Duodenal mucosa (tissue), 2 donors: ENCODE results near the gene HOXC4.

Source experiments
- H3K27ac ChIP-seq: one replicate; pipeline ENCODE4 v1.7.0; 2013; ENCODE audit warnings: low read depth, low read length
- H3K27me3 ChIP-seq, 2 donors: one replicate each; pipeline ENCODE4 v1.7.0; 2013; ENCODE audit warnings: low read length in 2 of 2, control low read depth in 1 of 2; ENCODE audit not compliant: insufficient read depth in 2 of 2, control insufficient read depth in 1 of 2
- H3K36me3 ChIP-seq, 2 donors: one replicate each; pipeline ENCODE4 v1.7.0; 2013; ENCODE audit warnings: low read length in 2 of 2, control low read depth in 1 of 2; ENCODE audit not compliant: insufficient read depth in 2 of 2, control insufficient read depth in 1 of 2
- H3K4me1 ChIP-seq, 2 donors: one replicate each; pipeline ENCODE4 v1.7.0; 2013; ENCODE audit warnings: low read length in 2 of 2, control low read depth in 1 of 2; ENCODE audit not compliant: insufficient read depth in 2 of 2, control insufficient read depth in 1 of 2
- H3K4me3 ChIP-seq, 2 donors: one replicate each; pipeline ENCODE4 v1.7.0; 2013; ENCODE audit warnings: low read length in 2 of 2, low read depth in 1 of 2
- H3K9ac ChIP-seq, 2 donors: one replicate each; pipeline ENCODE4 v1.7.0; 2013; ENCODE audit warnings: low read length in 2 of 2, low read depth in 1 of 2
- H3K9me3 ChIP-seq, 2 donors: one replicate each; pipeline ENCODE4 v1.7.0; 2013; ENCODE audit warnings: low read length in 2 of 2, control low read depth in 1 of 2; ENCODE audit not compliant: control insufficient read depth in 1 of 2

HOXC4 gene

DNA sequence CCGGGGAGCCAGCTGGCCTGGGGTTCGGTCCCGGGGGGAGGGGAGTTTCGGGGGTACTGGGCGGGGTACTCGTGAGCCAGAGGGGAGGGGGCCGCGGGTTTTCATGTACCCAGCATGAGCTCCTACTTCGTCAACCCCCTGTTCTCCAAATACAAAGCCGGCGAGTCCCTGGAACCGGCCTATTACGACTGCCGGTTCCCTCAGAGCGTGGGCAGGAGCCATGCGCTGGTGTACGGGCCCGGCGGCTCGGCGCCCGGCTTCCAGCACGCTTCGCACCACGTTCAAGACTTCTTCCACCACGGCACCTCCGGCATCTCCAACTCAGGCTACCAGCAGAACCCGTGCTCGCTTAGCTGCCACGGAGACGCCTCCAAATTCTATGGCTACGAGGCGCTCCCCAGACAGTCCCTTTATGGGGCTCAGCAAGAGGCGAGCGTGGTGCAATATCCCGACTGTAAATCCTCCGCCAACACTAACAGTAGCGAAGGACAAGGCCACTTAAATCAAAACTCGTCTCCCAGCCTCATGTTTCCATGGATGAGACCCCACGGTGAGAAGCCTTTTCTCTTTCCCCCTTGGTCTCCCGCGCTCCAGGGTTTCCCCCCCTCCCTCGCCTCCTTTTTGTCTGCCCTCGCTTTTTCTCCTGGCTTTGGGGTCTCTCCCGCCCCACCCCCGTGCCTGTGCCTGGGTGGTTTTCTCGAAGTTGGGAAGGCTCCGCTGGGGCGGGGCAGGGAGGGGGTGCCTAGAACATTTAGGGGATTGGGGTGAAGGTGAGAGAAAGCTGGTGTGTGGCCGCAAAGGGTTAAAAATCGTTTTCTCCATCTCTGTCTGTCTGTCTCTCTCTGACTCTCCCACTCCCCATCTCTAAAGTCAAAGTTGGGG is 44.2 kb upstream of the HOXC4 start:
- peaks cover 9 to 13% of the 10 kb centered on the region in 2 donors for H3K4me1 ChIP-seq
- H3K27me3 ChIP-seq: peaks cover 87 to 90% of the 10 kb centered on the region in 2 donors
- H3K36me3 ChIP-seq: no peaks in the 10 kb centered on the region
- no peak overlapping the region for H3K9ac ChIP-seq
- no peaks in the 10 kb centered on the region for H3K9me3 ChIP-seq
- peak overlapping the region in 1 of 2 donors; percentile 43 for H3K4me3 ChIP-seq
- no peak overlapping the region for H3K27ac ChIP-seq

DNA sequence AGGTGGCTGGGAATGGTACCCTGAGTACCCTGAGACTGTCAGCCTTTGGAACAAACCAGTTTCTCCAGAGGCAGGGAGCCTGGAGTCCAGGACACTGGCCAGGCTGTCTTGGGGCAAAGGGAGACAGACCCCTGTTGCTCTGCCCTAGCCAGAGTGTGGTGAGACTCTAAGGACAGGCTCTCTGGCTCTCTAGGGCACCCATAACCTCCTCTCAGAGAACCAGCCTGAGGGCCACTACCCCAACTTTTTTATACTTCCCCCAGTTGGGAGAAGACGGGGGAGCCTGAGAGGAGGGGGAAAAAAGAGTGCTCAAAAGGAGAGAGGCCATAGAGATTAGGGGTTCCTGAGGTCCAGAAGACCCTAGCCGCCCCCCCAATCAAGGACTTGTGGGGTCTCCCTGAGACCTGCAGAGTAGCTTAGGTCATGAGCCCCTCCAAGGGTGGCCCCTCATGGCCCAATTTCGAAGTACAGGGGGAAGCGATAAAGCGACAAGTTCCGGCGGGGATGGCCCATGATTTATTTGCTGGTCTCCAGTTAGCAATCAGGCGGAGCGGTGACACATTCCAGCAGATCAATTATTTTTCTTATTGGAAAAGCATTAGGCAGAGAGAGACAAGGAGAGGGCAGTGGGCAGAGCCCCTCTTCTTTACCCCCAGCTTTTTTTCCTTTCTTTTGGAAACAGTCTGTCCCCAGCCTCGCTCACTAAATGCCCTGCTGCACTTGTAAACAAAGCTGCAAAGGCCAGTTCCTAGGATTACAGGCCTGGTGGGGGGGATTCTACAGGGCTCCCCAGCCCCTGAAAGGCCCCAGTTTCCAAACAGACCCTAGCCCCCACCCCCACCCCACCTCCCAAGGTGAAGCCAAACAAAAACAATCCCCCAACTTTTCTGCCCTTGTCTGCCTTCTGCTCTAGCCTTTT is 43.3 kb upstream of the HOXC4 start:
- Histone ChIP-seq H3K4me3 (no peak overlapping the region), H3K9ac (no peak overlapping the region), H3K9me3 (no peaks in the 10 kb centered on the region), H3K4me1 (peaks cover 9 to 13% of the 10 kb centered on the region in 2 donors), H3K27me3 (peaks cover 86 to 90% of the 10 kb centered on the region in 2 donors), H3K36me3 (no peaks in the 10 kb centered on the region), H3K27ac (no peak overlapping the region)

DNA sequence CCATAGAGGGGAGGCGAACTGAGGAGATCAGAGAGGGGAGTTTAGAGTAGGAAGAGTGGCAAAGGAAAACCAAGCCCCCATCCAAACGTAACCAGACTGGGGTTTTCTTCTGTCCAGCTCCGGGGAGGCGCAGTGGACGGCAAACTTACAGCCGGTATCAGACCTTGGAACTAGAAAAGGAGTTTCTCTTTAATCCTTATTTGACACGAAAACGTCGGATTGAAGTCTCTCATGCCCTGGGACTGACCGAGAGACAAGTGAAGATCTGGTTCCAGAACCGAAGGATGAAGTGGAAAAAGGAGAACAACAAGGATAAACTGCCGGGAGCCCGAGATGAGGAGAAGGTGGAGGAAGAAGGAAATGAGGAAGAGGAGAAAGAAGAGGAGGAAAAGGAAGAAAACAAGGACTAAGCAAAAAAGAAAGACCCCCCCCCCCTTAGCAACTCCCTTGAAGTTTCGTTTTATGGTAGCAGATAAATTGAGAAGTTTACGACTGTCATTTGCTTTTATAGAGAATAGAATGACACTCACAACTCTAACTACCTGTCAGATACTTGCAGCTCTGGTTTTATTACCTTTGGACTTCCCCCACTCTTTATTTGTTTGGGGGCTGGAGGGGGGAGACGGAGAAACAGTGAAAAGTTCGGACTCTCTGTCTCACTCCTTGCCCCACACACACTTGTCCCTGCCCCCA is 42.5 kb upstream of the HOXC4 start:
- H3K4me3 ChIP-seq: no peak overlapping the region
- no peak overlapping the region for H3K9ac ChIP-seq
- no peaks in the 10 kb centered on the region for H3K9me3 ChIP-seq
- H3K4me1 ChIP-seq: peaks cover 8 to 13% of the 10 kb centered on the region in 2 donors
- H3K27me3 ChIP-seq: peaks cover 88 to 91% of the 10 kb centered on the region in 2 donors
- no peak overlapping the region for H3K27ac ChIP-seq
- H3K36me3 ChIP-seq: no peaks in the 10 kb centered on the region

DNA sequence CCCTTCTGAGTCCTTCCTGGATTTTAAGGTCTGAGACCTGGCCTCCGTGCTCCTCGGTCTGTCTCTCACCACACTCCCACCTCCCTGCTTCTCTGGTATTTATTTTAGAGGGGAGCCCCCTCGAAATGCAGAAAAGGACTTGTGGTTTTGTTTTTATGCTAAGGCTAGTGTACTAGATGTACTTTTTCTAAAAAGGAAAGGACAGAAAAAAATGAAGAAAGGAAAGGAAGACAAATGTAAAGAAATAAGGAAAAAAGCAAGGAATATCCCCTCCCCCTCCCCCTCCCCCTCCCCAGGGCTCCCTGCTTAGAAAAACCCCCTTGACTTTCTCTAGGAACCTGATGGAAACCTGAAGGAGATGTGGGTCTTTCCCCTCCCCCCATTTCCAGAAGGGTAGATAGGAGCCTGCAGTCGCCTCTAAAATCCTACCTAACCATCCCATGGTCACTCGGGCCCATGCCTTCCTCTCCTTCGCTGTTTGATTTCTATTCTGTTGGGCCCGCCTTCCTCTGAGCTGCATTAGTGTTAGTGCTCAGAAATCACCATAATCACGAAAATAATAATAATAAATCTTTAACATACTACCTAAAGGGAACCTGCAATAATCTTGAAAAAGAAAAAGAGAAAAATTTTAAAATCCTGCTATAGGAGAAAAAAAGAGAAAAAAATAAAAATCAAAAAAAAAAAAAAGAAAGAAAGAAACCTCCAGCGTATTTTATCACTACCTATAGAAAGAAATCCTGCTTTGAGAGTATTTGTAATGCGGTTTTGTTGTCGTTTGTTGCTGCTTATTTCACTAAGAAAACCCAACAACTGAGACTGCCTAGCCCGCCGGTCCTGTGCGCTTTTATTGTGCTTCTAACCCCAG is 41.7 kb upstream of the HOXC4 start:
- H3K4me3 ChIP-seq: no peak overlapping the region
- peaks cover under 1 to 5% of the 10 kb centered on the region in 2 donors for H3K4me1 ChIP-seq
- H3K9me3 ChIP-seq: no peaks in the 10 kb centered on the region
- no peaks in the 10 kb centered on the region for H3K36me3 ChIP-seq
- peaks cover 83 to 90% of the 10 kb centered on the region in 2 donors for H3K27me3 ChIP-seq
- no peak overlapping the region for H3K9ac ChIP-seq
- H3K27ac ChIP-seq: no peak overlapping the region

DNA sequence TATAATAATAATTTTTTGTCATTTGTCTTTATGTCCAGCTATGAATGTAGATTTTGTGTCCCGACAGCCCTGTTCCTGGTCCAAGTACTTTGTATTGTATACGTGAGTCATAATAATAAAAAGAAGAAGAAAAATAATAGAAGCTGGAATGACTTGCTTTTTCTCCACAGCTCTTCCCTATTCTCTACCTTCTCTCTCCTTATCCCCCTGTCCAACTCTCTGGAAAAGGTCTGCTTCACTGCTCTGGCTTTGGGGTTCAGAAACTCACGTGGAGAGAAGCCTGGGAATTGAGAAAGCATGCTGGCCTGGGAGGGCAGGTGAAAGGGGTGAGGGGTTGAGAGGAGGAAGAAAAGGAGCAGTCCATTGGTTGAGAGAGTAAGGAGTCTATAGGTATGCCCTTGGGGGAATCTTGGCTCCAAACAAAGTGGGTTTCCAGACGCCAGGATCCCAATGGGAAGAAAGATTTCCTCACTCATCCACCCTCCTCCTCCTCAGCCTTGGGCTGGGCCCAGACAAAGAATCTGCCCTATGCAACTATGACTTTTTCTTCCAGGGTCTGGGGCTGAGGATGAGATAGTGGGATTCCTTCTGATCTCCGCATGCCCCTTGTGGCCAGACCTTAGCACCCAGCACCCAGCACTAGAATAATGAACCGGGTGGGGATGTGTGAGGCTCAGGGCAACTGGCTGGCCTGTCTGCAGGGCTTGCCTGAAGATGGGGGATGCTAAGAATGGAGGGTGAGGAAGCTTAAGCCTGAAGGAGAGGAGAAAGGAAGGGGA is 40.8 kb upstream of the HOXC4 start:
- Histone ChIP-seq H3K9me3 (no peaks in the 10 kb centered on the region), H3K36me3 (no peaks in the 10 kb centered on the region), H3K4me1 (peaks cover 6 to 8% of the 10 kb centered on the region in 2 donors), H3K4me3 (no peak overlapping the region), H3K27me3 (peaks cover 79 to 88% of the 10 kb centered on the region in 2 donors), H3K27ac (no peak overlapping the region), H3K9ac (no peak overlapping the region)

DNA sequence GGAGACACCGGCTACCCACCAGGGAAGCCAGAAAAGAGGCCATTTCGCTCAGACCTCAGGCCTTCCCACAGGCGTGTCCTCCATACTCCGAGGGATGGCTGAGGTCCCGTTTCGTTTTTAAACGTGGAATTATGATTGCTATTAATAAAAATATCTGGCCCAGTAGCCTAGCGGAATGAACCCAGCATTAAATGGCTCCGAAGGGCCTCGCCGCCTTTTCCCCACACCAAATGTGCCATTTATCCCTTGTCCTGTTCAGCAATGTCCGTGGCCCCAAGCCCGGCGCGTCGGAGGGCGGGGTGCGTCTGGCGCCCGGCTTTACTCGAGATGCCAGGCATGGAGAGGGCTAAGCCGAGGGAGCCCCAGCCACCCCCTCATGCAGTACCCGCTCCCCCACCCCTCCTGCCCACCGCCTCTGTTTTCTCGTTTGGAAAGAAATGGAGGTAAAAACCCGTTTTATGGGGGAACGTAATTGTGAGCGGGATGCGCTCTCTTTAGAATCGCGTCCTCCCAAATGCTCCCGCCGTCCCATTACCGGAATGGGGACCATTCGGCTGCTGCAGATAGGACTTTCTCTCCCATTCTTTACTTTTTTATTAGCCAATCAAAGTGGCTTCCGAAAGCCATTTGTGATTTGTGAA is 39.1 kb upstream of the HOXC4 start:
- Histone ChIP-seq H3K9me3 (no peaks in the 10 kb centered on the region), H3K36me3 (no peaks in the 10 kb centered on the region), H3K27me3 (peaks cover 80 to 90% of the 10 kb centered on the region in 2 donors), H3K4me3 (no peak overlapping the region), H3K4me1 (peaks cover 3 to 6% of the 10 kb centered on the region in 2 donors), H3K27ac (no peak overlapping the region), H3K9ac (no peak overlapping the region)

DNA sequence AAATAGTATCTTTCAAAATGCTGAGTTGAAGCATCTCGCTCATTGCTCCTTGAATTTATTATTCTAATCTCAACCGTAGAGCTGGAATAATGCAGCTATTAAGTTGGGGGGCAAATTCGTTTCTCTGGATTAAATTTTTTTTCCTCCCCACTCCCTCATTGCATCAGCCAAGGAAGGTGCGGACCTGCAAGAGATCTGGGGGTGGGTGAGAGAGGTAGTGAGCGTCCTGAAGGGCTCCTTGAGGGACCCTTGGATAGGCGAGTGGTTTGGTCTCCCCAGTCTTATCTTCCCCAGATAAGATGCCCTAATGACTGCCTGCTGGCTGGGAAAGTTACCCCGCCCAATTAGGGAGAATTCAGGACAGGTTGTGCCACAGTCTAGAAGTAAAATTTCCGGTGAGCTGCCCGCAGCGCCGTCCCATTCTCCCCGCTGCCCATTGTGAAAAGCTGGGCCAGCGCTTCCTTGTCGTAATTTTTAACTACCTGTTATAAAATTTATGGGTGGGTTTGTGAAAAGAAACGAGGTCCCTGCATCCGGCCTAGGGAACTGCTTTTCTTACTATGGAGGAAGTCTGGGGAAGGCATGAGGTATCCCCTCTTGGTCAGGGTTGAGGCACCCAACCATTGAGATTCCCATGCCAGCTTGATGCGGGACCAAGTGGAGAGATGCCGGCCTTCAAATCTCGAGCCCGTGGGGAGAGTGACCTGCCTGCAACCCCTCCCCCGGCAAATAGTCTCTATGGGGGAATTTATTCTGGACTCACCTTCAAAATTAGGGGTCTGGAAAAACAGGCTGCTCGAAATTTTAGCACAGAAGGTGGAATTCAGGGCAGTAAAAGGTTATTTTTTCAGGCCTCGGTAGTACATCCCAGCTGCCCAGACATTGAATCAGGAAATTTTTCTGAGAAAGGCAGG is 38.4 kb upstream of the HOXC4 start:
- H3K27ac ChIP-seq: no peak overlapping the region
- no peaks in the 10 kb centered on the region for H3K36me3 ChIP-seq
- H3K27me3 ChIP-seq: peaks cover 79 to 90% of the 10 kb centered on the region in 2 donors
- peaks cover 3 to 6% of the 10 kb centered on the region in 2 donors for H3K4me1 ChIP-seq
- no peak overlapping the region for H3K9ac ChIP-seq
- H3K4me3 ChIP-seq: no peak overlapping the region
- no peaks in the 10 kb centered on the region for H3K9me3 ChIP-seq

DNA sequence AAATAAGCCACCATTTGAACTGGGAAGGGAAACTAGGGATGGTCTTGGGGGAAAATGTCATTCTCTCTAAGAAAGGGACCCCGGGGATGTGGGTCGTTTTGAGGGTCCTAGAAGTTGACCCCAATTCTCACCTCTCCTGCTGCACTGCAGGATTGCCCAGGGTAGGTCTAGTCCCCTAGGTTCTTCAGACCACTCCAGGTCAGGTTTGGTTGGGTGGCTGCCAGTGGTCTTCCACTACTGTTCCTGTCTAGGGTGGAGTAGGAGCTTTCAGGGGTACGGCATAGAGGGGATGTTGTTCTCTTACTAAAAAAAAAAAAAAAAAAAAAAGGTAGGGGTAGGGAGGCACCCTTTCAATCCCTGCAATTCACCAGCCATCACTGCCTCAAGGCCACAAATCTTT is 37.6 kb upstream of the HOXC4 start:
- Histone ChIP-seq H3K27ac (no peak overlapping the region), H3K36me3 (no peaks in the 10 kb centered on the region), H3K27me3 (peaks cover 72 to 90% of the 10 kb centered on the region in 2 donors), H3K4me3 (no peak overlapping the region), H3K9me3 (no peaks in the 10 kb centered on the region), H3K9ac (no peak overlapping the region), H3K4me1 (peaks cover 3 to 6% of the 10 kb centered on the region in 2 donors)
